PC-9 (cell line): Measurements from ENCODE around the gene KLF7.

Experiments used
- EZH2 ChIP-seq: fragments of 200-600 bp; sonication (generic); IDR thresholded peaks from 2 replicates; pipeline ENCODE4 v1.8.0; 2017; ENCODE audit warnings: antibody characterized with exemption, low read depth
- TF ChIP-seq, protein P1 (sequence below): fragments of 200-600 bp; sonication (generic); conservative IDR thresholded peaks from 2 replicates; pipeline ENCODE4 v1.6.1; 2017; ENCODE audit warnings: mixed run types, antibody characterized with exemption, mild to moderate bottlenecking, moderate library complexity

DNA sequence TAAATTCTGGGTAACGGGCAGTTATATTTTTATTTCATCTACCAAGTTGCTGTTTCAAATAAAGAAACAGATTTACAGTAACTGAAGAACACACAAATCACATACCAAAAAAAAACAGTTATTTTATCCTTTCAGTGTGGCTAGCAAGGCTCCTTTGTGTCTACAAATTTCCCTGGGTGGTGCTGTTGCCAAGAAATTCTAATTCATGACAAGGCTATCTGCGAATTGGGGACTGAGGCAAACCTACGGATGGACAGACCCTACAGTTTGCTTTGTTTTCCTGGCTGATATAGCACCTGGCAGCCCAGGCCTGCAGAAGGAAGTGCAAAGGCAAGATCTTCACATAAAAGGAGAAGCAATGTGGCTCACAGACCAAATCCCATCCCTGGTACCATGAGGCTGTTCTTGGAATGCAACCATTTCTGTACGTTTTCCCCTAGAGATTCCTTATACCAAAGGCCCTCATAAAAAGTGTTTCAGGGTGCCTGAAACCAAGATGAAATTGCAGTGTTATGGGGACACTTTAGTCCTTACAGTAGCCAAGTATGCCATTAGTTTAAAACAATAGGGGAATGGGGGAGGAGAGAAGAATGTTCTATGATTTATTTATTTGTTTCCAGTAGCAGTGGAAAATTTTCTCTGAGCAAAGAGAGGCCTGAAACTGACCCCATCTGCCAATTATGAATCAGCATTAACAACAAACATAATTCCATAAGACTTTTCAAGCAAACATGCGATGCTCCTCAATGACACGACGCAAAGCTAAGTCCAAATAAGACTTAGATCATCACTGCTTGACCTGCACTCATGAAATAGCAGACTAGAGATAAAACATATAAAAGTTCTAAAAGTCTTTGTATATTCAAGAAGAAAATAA is 4.3 kb downstream of the KLF7 start:
- TF ChIP-seq, protein P1, sequence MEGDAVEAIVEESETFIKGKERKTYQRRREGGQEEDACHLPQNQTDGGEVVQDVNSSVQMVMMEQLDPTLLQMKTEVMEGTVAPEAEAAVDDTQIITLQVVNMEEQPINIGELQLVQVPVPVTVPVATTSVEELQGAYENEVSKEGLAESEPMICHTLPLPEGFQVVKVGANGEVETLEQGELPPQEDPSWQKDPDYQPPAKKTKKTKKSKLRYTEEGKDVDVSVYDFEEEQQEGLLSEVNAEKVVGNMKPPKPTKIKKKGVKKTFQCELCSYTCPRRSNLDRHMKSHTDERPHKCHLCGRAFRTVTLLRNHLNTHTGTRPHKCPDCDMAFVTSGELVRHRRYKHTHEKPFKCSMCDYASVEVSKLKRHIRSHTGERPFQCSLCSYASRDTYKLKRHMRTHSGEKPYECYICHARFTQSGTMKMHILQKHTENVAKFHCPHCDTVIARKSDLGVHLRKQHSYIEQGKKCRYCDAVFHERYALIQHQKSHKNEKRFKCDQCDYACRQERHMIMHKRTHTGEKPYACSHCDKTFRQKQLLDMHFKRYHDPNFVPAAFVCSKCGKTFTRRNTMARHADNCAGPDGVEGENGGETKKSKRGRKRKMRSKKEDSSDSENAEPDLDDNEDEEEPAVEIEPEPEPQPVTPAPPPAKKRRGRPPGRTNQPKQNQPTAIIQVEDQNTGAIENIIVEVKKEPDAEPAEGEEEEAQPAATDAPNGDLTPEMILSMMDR = no peak
- TF ChIP-seq EZH2 = no peak
